ENCODE measurements around the gene MAP3K5. TPM values are rescaled to one million over a fixed set of nuclear protein-coding genes. Genes with fewer than 3 reads are reported as not detected.
"Not testable (repeated sequence)": the region's sequence is repeated elsewhere in the genome, so short reads cannot be mapped to it uniquely, and the experiment has no call there.

The MAP3K5 gene
- total and polyA plus RNA-seq, 2 of the 8 experiments (the other 6 are each of a cell fraction or from before 2014, with no cell fraction given) = 0.63 to 2.6 TPM

DNA sequence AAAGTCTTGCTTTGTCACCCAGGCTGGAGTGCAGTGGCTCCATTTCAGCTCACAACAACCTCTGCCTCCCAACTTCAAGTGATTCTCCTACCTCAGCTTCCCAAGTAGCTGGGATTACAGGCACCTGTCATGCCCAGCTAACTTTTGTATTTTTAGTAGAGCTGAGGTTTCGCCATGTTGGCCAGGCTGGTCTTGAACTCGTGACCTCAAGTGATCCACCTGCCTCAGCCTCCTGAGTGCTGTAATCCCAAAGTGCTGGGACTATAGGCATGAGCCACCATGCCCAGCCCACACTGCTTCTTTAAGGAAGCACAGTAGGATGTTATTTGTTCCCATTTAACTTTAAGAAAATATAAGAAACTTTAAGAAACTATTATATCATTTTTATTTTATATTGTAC is 206.8 kb downstream of the MAP3K5 start:
- H3K4ac ChIP-seq (replicated peaks; ENCODE audit: insufficient read length, low read depth, low read length); H2BK120ac ChIP-seq (replicated peaks; ENCODE audit: low read depth, low read length); H2BK12ac ChIP-seq (ENCODE audit: low read depth, low read length); POLR2A ChIA-PET (ENCODE audit: partially characterized antibody); H4K8ac ChIP-seq (ENCODE audit: extremely low read depth, insufficient read depth, low read length); H4K20me1 ChIP-seq (replicated peaks in 1 of 2; ENCODE audit: control insufficient read depth in 1 of 2, insufficient read depth in 2 of 2, low read length in 2 of 2); H3K79me2 ChIP-seq (ENCODE audit: control insufficient read depth in 1 of 2, insufficient read depth in 2 of 2, low read length in 2 of 2); H3K27ac ChIP-seq (ENCODE audit: low read depth, low read length); H2BK20ac ChIP-seq (ENCODE audit: low read length); H3K36me3 ChIP-seq (ENCODE audit: control insufficient read depth in 2 of 4, insufficient read depth in 4 of 4, low read length in 3 of 4); FAIRE-seq; H3K14ac ChIP-seq (ENCODE audit: insufficient read length); H3K79me1 ChIP-seq (ENCODE audit: low read depth, low read length); H2AFZ ChIP-seq (ENCODE audit: low read length); H3K9ac ChIP-seq (replicated peaks in 1 of 4; ENCODE audit: extremely low read depth in 1 of 4, low read depth in 3 of 4, low read length in 3 of 4); H3K27me3 ChIP-seq (replicated peaks in 1 of 4; ENCODE audit: control insufficient read depth in 3 of 4, extremely low read depth in 1 of 4, insufficient read depth in 3 of 4, low read length in 3 of 4); H3K4me2 ChIP-seq (ENCODE audit: insufficient read depth in 1 of 2, low read depth in 2 of 2, low read length in 2 of 2); H3K23me2 ChIP-seq (ENCODE audit: low read depth, low read length); H2AK5ac ChIP-seq (ENCODE audit: low read depth, low read length); H4K91ac ChIP-seq (replicated peaks; ENCODE audit: insufficient read length, low read length); H4K5ac ChIP-seq (ENCODE audit: insufficient read length, low read depth, low read length); H3K23ac ChIP-seq (ENCODE audit: insufficient read length); H2BK5ac ChIP-seq (ENCODE audit: low read depth, low read length); H3K56ac ChIP-seq (replicated peaks; ENCODE audit: insufficient read length, low read depth, low read length); DNase-seq (ENCODE audit: low read depth in 1 of 2, low spot score in 2 of 2); H2BK15ac ChIP-seq (ENCODE audit: low read length); H3K4me3 ChIP-seq (ENCODE audit: extremely low read depth in 1 of 4, insufficient read depth in 2 of 4, low read depth in 3 of 4, low read length in 4 of 4); H3K18ac ChIP-seq (ENCODE audit: extremely low read depth, low read length): not testable (repeated sequence)
- CTCF ChIA-PET (ENCODE audit: partially characterized antibody) = interaction anchor here (0.8 kb wide), 1 partner anchor 9 kb away, joined by 3 read pairs; no protein-coding TSS in a partner anchor
- WGBS, 2 experiments (ENCODE audit: extremely low coverage in 1 of 2, insufficient coverage in 1 of 2, insufficient read length in 1 of 2, insufficient replicate concordance in 2 of 2, low coverage in 1 of 2, low lambda C conversion rate in 2 of 2, missing lambda C conversion rate in 1 of 2) = 92% methylated on average over 2 of the region's 2 CpGs; no CpG with 5 or more reads in 1 of the 2 experiments
- peaks cover 2 to 11% (median 3%) of the 10 kb centered on the region in 4 experiments; a peak in 5 of 7 replicates for H3K4me1 ChIP-seq (replicated peaks in 1 of 4; ENCODE audit: control insufficient read depth in 3 of 4, insufficient read depth in 4 of 4, low read length in 3 of 4)
- peaks cover 5 to 12% of the 10 kb centered on the region in 2 experiments for H3K9me3 ChIP-seq (ENCODE audit: insufficient read depth in 2 of 2, low read depth in 1 of 2, low read length in 1 of 2)

DNA sequence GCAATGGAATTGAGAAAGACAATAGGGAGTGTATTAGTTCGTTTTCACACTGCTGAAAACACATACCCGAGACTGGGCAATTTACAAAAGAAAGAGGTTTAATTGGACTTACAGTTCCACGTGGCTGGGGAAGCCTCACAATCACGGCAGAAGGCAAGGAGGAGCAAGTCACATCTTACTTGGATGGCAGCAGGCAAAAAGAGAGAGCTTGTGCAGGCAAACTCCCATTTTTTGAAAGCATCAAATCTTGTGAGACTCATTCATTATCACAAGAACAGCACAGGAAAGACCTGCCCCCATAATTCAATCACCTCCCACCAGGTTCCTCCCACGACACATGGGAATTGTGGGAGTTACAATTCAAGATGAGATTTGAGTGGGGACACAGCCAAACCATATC is 208.0 kb downstream of the MAP3K5 start:
- H3K9me3 ChIP-seq (ENCODE audit: insufficient read depth in 2 of 2, low read depth in 1 of 2, low read length in 1 of 2); H3K27ac ChIP-seq (ENCODE audit: low read depth, low read length); H2BK120ac ChIP-seq (replicated peaks; ENCODE audit: low read depth, low read length); H4K8ac ChIP-seq (ENCODE audit: extremely low read depth, insufficient read depth, low read length); H3K9ac ChIP-seq (replicated peaks in 1 of 4; ENCODE audit: extremely low read depth in 1 of 4, low read depth in 3 of 4, low read length in 3 of 4); H4K20me1 ChIP-seq (replicated peaks in 1 of 2; ENCODE audit: control insufficient read depth in 1 of 2, insufficient read depth in 2 of 2, low read length in 2 of 2); H3K4ac ChIP-seq (replicated peaks; ENCODE audit: insufficient read length, low read depth, low read length); H2AK5ac ChIP-seq (ENCODE audit: low read depth, low read length); H2BK15ac ChIP-seq (ENCODE audit: low read length); H2BK5ac ChIP-seq (ENCODE audit: low read depth, low read length); H3K18ac ChIP-seq (ENCODE audit: extremely low read depth, low read length); H3K4me2 ChIP-seq (ENCODE audit: insufficient read depth in 1 of 2, low read depth in 2 of 2, low read length in 2 of 2); H3K23me2 ChIP-seq (ENCODE audit: low read depth, low read length); DNase-seq (ENCODE audit: low read depth in 1 of 2, low spot score in 2 of 2); H2AFZ ChIP-seq (ENCODE audit: low read length); H3K56ac ChIP-seq (replicated peaks; ENCODE audit: insufficient read length, low read depth, low read length); H3K79me1 ChIP-seq (ENCODE audit: low read depth, low read length); H3K23ac ChIP-seq (ENCODE audit: insufficient read length); H3K14ac ChIP-seq (ENCODE audit: insufficient read length); H4K5ac ChIP-seq (ENCODE audit: insufficient read length, low read depth, low read length); H4K91ac ChIP-seq (replicated peaks; ENCODE audit: insufficient read length, low read length); H2BK20ac ChIP-seq (ENCODE audit: low read length); H3K4me3 ChIP-seq (ENCODE audit: extremely low read depth in 1 of 4, insufficient read depth in 2 of 4, low read depth in 3 of 4, low read length in 4 of 4); H3K27me3 ChIP-seq (replicated peaks in 1 of 4; ENCODE audit: control insufficient read depth in 3 of 4, extremely low read depth in 1 of 4, insufficient read depth in 3 of 4, low read length in 3 of 4); H3K79me2 ChIP-seq (ENCODE audit: control insufficient read depth in 1 of 2, insufficient read depth in 2 of 2, low read length in 2 of 2); FAIRE-seq; H2BK12ac ChIP-seq (ENCODE audit: low read depth, low read length); H3K4me1 ChIP-seq (replicated peaks in 1 of 4; ENCODE audit: control insufficient read depth in 3 of 4, insufficient read depth in 4 of 4, low read length in 3 of 4); H3K36me3 ChIP-seq (ENCODE audit: control insufficient read depth in 2 of 4, insufficient read depth in 4 of 4, low read length in 3 of 4): not testable (repeated sequence)
- CTCF ChIA-PET (ENCODE audit: partially characterized antibody) = interaction anchor here (0.6 to 1.6 kb wide), 4 partner anchors 9 to 177 kb away, joined by 3 to 5 read pairs (median 4); no protein-coding TSS in a partner anchor
- WGBS, 2 experiments (ENCODE audit: extremely low coverage in 1 of 2, insufficient coverage in 1 of 2, insufficient read length in 1 of 2, insufficient replicate concordance in 2 of 2, low coverage in 1 of 2, low lambda C conversion rate in 2 of 2, missing lambda C conversion rate in 1 of 2) = 83% methylated on average over 5 of the region's 5 CpGs; no CpG with 5 or more reads in 1 of the 2 experiments
- POLR2A ChIA-PET (ENCODE audit: partially characterized antibody) = interaction anchor here (1.2 kb wide), 1 partner anchor 208 kb away, joined by 3 read pairs; the partner anchor contains the start of gene MAP3K5

Measured in H1 (cell line).